H9 (cell line): ENCODE results near the gene CSMD2. TPM values are rescaled to one million over a fixed set of nuclear protein-coding genes. Genes with fewer than 3 reads are reported as not detected.

ENCODE experiments used
- DNase-seq: peaks from one replicate; pipeline ENCODE4 v3.0.0-alpha.2; 2017
- H2AFZ ChIP-seq: one replicate; pipeline ENCODE4 v1.6.1; 2013; ENCODE audit warnings: mild to moderate bottlenecking, low read length, control low read depth, moderate library complexity
- H2AK5ac ChIP-seq: 2 replicates; pipeline ENCODE4 v1.6.1; 2013; ENCODE audit warnings: low read length, control low read depth, mixed read lengths; ENCODE audit not compliant: insufficient read length
- H2BK120ac ChIP-seq: one replicate; pipeline ENCODE4 v1.6.1; 2013; ENCODE audit warnings: low read depth, mild to moderate bottlenecking, low read length, control low read depth, inconsistent platforms; ENCODE audit not compliant: poor library complexity, severe bottlenecking
- H2BK12ac ChIP-seq: 2 replicates; pipeline ENCODE4 v1.6.1; 2013; ENCODE audit warnings: low read length, control low read depth, mixed read lengths, low read depth; ENCODE audit not compliant: insufficient read length
- H2BK15ac ChIP-seq: 2 replicates; pipeline ENCODE4 v1.6.1; 2013; ENCODE audit warnings: low read depth, low read length, control low read depth
- H2BK20ac ChIP-seq: one replicate; pipeline ENCODE4 v1.6.1; 2013; ENCODE audit warnings: low read depth, mild to moderate bottlenecking, low read length, control low read depth, inconsistent platforms; ENCODE audit not compliant: poor library complexity, severe bottlenecking
- H2BK5ac ChIP-seq: 2 replicates; pipeline ENCODE4 v1.6.1; 2013; ENCODE audit warnings: low read length, control low read depth, mixed read lengths; ENCODE audit not compliant: insufficient read length
- H3K14ac ChIP-seq: 2 replicates; pipeline ENCODE4 v1.6.1; 2013; ENCODE audit warnings: low read length, control low read depth; ENCODE audit not compliant: insufficient read depth
- H3K18ac ChIP-seq: 2 replicates; pipeline ENCODE4 v1.6.1; 2013; ENCODE audit warnings: low read depth, mild to moderate bottlenecking, mixed read lengths, low read length, control low read depth; ENCODE audit not compliant: insufficient read length
- H3K23ac ChIP-seq: 2 replicates; pipeline ENCODE4 v1.6.1; 2013; ENCODE audit warnings: low read length, control low read depth, mixed read lengths, low read depth; ENCODE audit not compliant: insufficient read length
- H3K23me2 ChIP-seq: 2 replicates; pipeline ENCODE4 v1.6.1; 2013; ENCODE audit warnings: low read depth, mild to moderate bottlenecking, mixed read lengths, low read length, control low read depth; ENCODE audit not compliant: insufficient read length, poor library complexity, severe bottlenecking
- H3K27ac ChIP-seq: 2 replicates; pipeline ENCODE4 v1.5.1; 2013; ENCODE audit warnings: low read length, control low read depth, mixed read lengths, low read depth; ENCODE audit not compliant: insufficient read length
- H3K27me3 ChIP-seq: 2 replicates; pipeline ENCODE4 v1.6.1; 2013; ENCODE audit warnings: low read length, control low read depth, inconsistent platforms; ENCODE audit not compliant: insufficient read depth
- H3K4ac ChIP-seq: 2 replicates; pipeline ENCODE4 v1.6.1; 2013; ENCODE audit warnings: low read depth, mild to moderate bottlenecking, control low read depth, inconsistent platforms, low read length, moderate library complexity
- H3K4me1 ChIP-seq: 2 replicates; pipeline ENCODE4 v1.6.1; 2013; ENCODE audit warnings: low read length, control low read depth, inconsistent platforms; ENCODE audit not compliant: insufficient read depth
- H3K4me2 ChIP-seq: 2 replicates; pipeline ENCODE4 v1.6.1; 2013; ENCODE audit warnings: low read length, control low read depth, mixed read lengths; ENCODE audit not compliant: insufficient read length, insufficient read depth
- H3K56ac ChIP-seq: 2 replicates; pipeline ENCODE4 v1.6.1; 2013; ENCODE audit warnings: low read depth, mild to moderate bottlenecking, mixed read lengths, low read length, control low read depth; ENCODE audit not compliant: insufficient read length
- H3K79me1 ChIP-seq: 2 replicates; pipeline ENCODE4 v1.6.1; 2013; ENCODE audit warnings: low read depth, mild to moderate bottlenecking, moderate library complexity, low read length, control low read depth, inconsistent platforms; ENCODE audit not compliant: insufficient read depth, poor library complexity, severe bottlenecking
- H3K79me2 ChIP-seq: 2 replicates; pipeline ENCODE4 v1.6.1; 2013; ENCODE audit warnings: low read length, control low read depth, inconsistent platforms; ENCODE audit not compliant: insufficient read depth
- H3K9ac ChIP-seq: 2 replicates; pipeline ENCODE4 v1.6.1; 2013; ENCODE audit warnings: low read length, control low read depth, mixed read lengths; ENCODE audit not compliant: insufficient read length; ENCODE audit errors: extremely low read depth
- H3K9me3 ChIP-seq: one replicate; pipeline ENCODE4 v1.6.1; 2013; ENCODE audit warnings: low read depth, low read length, inconsistent platforms; ENCODE audit not compliant: control insufficient read depth
- H3T11ph ChIP-seq: one replicate; pipeline ENCODE4 v1.6.1; 2013; ENCODE audit warnings: mild to moderate bottlenecking, low read length, control low read depth, inconsistent platforms
- H4K20me1 ChIP-seq: one replicate; pipeline ENCODE4 v1.6.1; 2013; ENCODE audit not compliant: control insufficient read depth, insufficient read length, insufficient read depth
- H4K5ac ChIP-seq: 2 replicates; pipeline ENCODE4 v1.6.1; 2013; ENCODE audit warnings: low read depth, mild to moderate bottlenecking, mixed read lengths, low read length, control low read depth; ENCODE audit not compliant: insufficient read length
- H4K8ac ChIP-seq: replicated peaks from 2 replicates; pipeline ENCODE4 v1.6.1; 2013; ENCODE audit warnings: low read length, control low read depth, mixed read lengths, low read depth; ENCODE audit not compliant: insufficient read length
- H4K91ac ChIP-seq: 2 replicates; pipeline ENCODE4 v1.6.1; 2013; ENCODE audit warnings: low read depth, mild to moderate bottlenecking, moderate library complexity, mixed read lengths, low read length, control low read depth; ENCODE audit not compliant: insufficient read length
- H3K27ac Mint-ChIP-seq, 3 experiments: 2 replicates in 2 of 3; 3 replicates in 1 of 3; pipeline ENCODE4 v1.8.0; 2020 to 2021; ENCODE audit warnings: mixed read lengths in 3 of 3, mild to moderate bottlenecking in 1 of 3, moderate library complexity in 1 of 3
- H3K27me3 Mint-ChIP-seq: 2 replicates; pipeline ENCODE4 v1.8.0; 2021; ENCODE audit warnings: low read depth, mild to moderate bottlenecking, moderate library complexity, mixed read lengths
- H3K36me3 Mint-ChIP-seq, 3 experiments: 2 replicates in 2 of 3; 3 replicates in 1 of 3; pipeline ENCODE4 v1.8.0; 2020 to 2021; ENCODE audit warnings: low read depth in 3 of 3, mixed read lengths in 3 of 3; ENCODE audit not compliant: insufficient read depth in 1 of 3
- H3K4me1 Mint-ChIP-seq, 2 experiments: 2 replicates each; pipeline ENCODE4 v1.8.0; 2020; ENCODE audit warnings: mixed read lengths in 2 of 2
- H3K4me3 Mint-ChIP-seq, 2 experiments: 2 replicates in 1 of 2; 3 replicates in 1 of 2; pipeline ENCODE4 v1.8.0; 2020 to 2021; ENCODE audit warnings: mild to moderate bottlenecking in 2 of 2, mixed read lengths in 2 of 2, moderate library complexity in 1 of 2
- H3K9me3 Mint-ChIP-seq, 2 experiments: 2 replicates in 1 of 2; 3 replicates in 1 of 2; pipeline ENCODE4 v1.8.0; 2020; ENCODE audit warnings: mild to moderate bottlenecking in 2 of 2, mixed read lengths in 2 of 2, moderate library complexity in 1 of 2
- CTCF ChIP-seq: fragments of 200-600 bp; sonication (generic); conservative IDR thresholded peaks from 3 replicates; pipeline ENCODE4 v1.8.0; 2021; ENCODE audit warnings: antibody characterized with exemption, mild to moderate bottlenecking
- WGBS: extraction: QIAGEN DNeasy Blood & Tissue Kit; methylation state at CpG from one replicate; pipeline ENCODE4 v1.1.7; 2013; ENCODE audit warnings: missing lambda C conversion rate, low lambda C conversion rate, mixed read lengths; ENCODE audit not compliant: insufficient read length; ENCODE audit errors: extremely low coverage; 5-methylcytosine and 5-hydroxymethylcytosine counted together
- total RNA-seq: library from RNA; stranded (reverse); gene quantifications from 2 replicates; pipeline ENCODE4 v1.2.1, GENCODE V29; 2021

Gene CSMD2
- total RNA-seq, 1 experiment from 2014 or later = 6.4 TPM

DNA sequence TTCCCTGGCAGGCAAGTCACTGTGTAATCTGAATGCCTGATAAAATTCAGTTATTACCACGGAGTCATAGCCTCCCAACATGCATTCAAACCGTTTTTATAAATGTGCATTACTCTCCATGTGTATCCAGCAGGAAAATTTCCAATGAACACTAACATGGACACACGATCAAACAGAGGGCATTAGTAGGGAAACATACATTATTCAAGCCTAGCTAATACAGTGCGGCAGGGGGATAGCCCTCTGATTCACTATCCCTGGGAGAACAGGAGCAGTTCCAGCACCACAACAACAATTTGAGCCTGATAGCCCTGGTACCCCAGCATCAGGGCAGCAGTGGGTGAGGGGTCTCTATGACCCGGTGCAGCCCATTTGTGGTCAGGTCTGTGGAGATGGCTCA lies 337.0 kb downstream of the CSMD2 start:
- Histone ChIP-seq H2BK15ac (no peak overlapping the region), H3K4ac (no peak overlapping the region), H3K56ac (no peak overlapping the region), H3K14ac (no peak overlapping the region; the same call in 1 of the 2 replicates), H3K4me2 (no peak overlapping the region), H2BK5ac (no peak overlapping the region), H4K5ac (no peak overlapping the region), H2BK20ac (no peak overlapping the region), H2AFZ (no peak overlapping the region), H2BK12ac (no peak overlapping the region), H3K79me1 (no peaks in the 10 kb centered on the region), H3K9me3 (peaks cover 5% of the 10 kb centered on the region), H3K27me3 (no peaks in the 10 kb centered on the region), H3K79me2 (no peaks in the 10 kb centered on the region), H4K20me1 (no peaks in the 10 kb centered on the region), H4K8ac (no peak overlapping the region), H3K18ac (no peak overlapping the region), H3T11ph (no peak overlapping the region), H3K23me2 (no peaks in the 10 kb centered on the region), H2BK120ac (no peak overlapping the region), H3K23ac (no peak overlapping the region), H3K9ac (no peak overlapping the region), H3K27ac (no peak overlapping the region), H3K4me1 (no peaks in the 10 kb centered on the region), H4K91ac (no peak overlapping the region), H2AK5ac (no peak overlapping the region)
- Mint-ChIP-seq H3K4me1 (no peaks in the 10 kb centered on the region), H3K4me3 (no peak overlapping the region), H3K9me3 (peaks cover 40 to 41% of the 10 kb centered on the region in 2 experiments), H3K27ac (no peak overlapping the region), H3K27me3 (peaks cover 1% of the 10 kb centered on the region; the same call in 1 of the 2 replicates), H3K36me3 (peaks cover 23 to 33% (median 31%) of the 10 kb centered on the region in 3 experiments)
- TF ChIP-seq CTCF = no peak
- no CpG with 5 or more reads among the region's 5 CpGs for WGBS
- DNase-seq = no peak
